Gastrocnemius medialis (tissue), 4 donors: ENCODE data around the gene HES4.

Experiments
- CTCF ChIP-seq, 5 experiments: fragments of 450-650 bp in 3 of 5; fragments of 200-600 bp in 2 of 5; sonication (generic) in 2 of 5; IDR thresholded peaks in 4 of 5; conservative IDR thresholded peaks in 1 of 5; 1 replicate in 4 of 5; 2 replicates in 1 of 5; pipeline ENCODE4 v1.5.1; 2016 to 2019; ENCODE audit warnings: antibody characterized with exemption in 5 of 5, mild to moderate bottlenecking in 3 of 5, moderate library complexity in 3 of 5
- POLR2A ChIP-seq, 2 donors: fragments of 450-650 bp; IDR thresholded peaks; one replicate each; pipeline ENCODE4 v1.6.1; 2017; ENCODE audit warnings: antibody characterized with exemption in 2 of 2, mild to moderate bottlenecking in 2 of 2, moderate library complexity in 2 of 2

- TF ChIP-seq CTCF (IDR thresholded peaks at IDR 0.05 in 4 of 5, conservative IDR thresholded peaks at IDR 0.05 in 1 of 5) (no peak), POLR2A (IDR thresholded peaks at IDR 0.05) (peak in 1 of 2 donors; percentile 39)
These were observed 21.6 kb downstream of the HES4 start for GRCh38 chr1:978069-978834.
